Fibroblast of the conjunctiva (primary cell): ENCODE results near the gene ARSI.
"Not testable (repeated sequence)": the region's sequence is repeated elsewhere in the genome, so short reads cannot be mapped to it uniquely, and the experiment has no call there.

Experiments used
- DNase-seq: peaks from one replicate; pipeline ENCODE4 v3.0.0-alpha.2; 2010; ENCODE audit warnings: low read depth

Gene ARSI

GRCh38 chr5:150265870-150266383 is 36.8 kb downstream of the ARSI start:
- DNase-seq, result no peak

- DNase-seq, result no peak
Measured at GRCh38 chr5:150264667-150265603, 37.8 kb downstream of the ARSI start.

DNA sequence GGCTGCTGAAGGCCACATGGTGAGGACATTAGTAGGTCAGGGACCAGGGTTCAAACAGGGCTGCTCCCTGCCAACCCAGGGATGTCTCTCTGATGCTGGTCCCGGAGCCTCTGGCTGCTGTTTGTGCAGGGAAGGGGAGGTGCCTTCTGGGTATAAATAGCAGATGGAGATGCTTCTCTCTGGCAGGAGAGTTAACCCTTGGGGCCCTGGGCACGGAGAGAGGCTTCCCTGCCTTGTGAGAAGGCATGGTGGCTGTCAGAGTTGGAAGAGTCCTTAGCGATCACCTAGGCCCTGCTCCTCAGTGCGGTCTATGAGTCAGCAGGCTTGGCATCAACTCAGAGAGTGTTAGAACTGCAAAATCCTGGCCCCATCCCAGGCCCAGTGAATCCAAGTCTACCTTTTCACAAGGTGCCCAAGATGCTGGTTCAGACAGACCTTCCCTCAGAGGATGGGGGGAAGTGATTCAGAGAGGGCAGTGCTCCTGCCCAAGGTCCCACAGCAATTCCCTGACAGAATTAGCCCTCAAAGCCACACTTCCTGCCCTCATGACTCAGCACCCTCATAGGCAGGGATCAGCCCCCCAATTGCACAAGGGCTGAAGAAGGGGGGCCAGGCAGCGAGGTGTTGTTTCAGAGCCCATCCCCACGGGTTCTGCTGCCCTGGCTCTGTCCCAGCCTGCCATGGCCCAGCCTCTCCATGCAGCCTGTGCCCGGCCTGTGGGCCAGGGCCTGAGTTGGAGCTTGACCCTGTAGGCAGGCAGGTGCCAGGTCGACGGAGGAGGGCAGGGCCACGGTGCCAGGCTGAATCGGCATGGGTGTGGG is 38.7 kb downstream of the ARSI start:
- DNase-seq, result peak; percentile 47

- no peak for DNase-seq
Measured at GRCh38 chr5:150263375-150263775, 39.3 kb downstream of the ARSI start.

DNA sequence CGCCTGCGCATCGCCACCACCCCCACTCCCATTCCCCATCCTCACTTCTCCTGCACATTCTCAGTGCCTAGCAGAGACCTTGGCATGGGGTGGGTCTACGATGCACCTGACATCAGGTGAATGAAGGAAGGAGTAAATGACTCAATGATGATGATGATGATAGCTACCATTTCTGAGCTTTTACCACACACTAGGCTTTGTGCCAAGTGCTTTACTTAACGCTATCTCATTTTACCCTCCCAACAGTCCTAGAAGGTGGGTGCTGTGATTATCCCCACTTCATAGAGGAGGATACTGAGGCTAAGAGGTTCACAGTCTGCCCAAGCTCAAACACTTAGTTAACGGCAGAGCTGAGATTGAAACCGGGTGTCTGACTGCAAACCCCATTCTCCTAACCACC is 40.2 kb downstream of the ARSI start:
- DNase-seq, result no peak

DNA sequence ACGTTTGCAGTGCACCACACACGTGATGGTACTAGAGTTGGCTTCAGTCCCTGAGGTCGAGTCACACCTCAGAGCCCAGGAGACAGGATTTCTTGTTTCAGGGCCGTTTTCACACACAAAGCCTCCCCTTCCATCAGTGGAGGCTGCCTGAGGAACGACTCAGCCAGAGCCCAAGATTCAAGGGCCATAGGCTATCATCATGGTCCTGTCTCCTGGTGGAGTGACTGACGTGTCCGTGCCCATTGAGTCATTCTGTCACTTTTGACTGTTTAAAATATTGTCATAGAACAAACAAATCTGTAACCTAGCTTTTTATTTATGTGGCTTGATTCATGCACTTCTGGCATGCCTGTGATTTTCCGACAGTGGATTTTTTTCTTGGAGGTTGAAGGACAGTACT is 41.5 kb downstream of the ARSI start:
- DNase-seq, result no peak

GRCh38 chr5:150258130-150258529 is 44.6 kb downstream of the ARSI start:
- no peak for DNase-seq

GRCh38 chr5:150257424-150257823 is 45.3 kb downstream of the ARSI start:
- DNase-seq, result no peak

DNA sequence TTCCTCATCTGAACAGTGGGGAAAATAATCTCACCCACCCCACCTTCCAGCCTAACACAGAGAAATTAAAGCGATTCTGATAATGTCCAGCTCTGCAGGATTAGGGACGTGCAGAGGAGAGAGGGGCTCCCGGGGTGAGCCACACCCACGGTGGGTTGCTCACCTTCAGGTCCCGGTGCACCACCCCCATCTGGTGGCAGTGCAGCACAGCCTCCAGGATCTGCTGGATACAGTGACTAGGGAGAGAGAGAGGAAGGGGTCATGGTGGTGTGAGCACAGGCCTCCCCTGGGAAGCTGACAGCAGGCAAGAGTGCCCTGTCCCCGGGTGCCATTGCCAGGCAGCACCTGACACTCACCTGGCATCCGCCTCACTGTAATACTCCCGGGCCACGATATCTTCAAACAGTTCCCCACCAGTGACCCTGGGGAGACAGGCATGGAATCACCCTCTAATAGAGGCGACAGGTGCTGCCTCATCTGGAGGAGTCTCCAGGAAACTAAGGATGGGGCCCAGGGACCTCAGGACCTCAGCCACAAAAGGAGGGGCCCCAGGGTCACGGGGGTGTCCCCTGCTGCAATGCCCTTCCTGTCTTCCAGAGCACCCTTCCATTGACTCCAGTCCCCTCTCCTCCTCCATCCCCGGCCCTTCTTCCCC is 46.2 kb downstream of the ARSI start:
- no peak for DNase-seq

GRCh38 chr5:150255659-150256409 is 46.9 kb downstream of the ARSI start:
- DNase-seq, result no peak

DNA sequence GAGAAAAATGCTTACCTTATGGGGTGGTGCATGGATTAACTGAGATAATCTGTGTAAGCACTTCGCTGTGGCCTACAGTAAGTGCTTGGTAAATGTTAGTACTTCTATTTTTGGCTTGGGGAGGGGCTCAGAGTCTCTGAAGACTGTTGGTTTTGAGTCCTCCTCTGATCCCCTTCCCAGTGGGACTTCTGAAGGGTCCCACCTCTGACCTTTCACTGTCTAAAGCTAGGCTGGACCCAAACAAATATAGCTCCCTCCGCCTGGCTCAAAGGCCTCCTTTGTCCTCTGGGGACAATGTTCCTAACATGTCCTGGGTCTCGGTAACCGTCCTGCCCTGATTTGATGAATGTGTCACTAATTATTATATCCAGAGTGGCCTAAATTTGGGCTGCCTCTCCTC is 47.9 kb downstream of the ARSI start:
- DNase-seq, result no peak

GRCh38 chr5:150254363-150254762 is 48.3 kb downstream of the ARSI start:
- no peak for DNase-seq

- DNase-seq, result no peak
Measured at GRCh38 chr5:150253416-150254208, 49.1 kb downstream of the ARSI start.

DNA sequence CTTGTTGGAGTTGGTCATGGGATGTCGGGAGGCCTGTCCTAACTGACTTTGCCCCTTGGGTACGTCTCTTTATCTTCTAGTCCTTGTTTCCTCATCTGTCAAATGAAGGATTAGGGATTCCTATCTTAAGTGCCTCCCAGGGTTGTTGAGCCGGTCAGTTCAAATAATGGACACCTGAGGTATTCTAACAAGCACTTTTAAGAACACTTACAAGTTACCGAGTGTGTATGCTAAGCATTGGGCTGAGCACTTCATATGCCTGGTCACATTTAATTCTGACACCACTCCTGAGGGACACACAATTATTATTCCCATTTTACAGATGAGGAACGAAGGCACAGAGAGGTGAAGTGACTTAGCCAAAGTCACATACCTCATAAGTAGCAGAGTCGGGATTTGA is 50.2 kb downstream of the ARSI start:
- DNase-seq, result no peak

- no peak for DNase-seq
Measured at GRCh38 chr5:150251504-150251903, 51.2 kb downstream of the ARSI start.

DNA sequence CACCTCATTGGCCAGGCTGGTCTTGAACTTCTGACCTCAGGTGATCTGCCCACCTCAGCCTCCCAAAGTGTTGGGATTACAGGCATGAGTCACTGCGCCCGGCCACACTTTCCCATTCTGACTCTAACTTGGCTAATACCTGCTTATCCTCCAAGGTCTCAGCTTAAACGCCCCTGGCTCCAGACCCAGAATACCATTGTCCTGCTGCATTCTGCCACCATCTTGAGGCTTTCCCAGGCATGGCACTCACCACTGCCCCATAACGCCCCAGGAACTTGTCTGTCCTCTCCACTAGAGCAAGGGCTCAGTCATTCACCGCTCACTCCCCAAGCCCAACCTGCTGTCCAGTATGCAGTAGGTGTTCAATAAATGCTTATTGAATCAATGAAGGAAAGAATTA is 53.0 kb downstream of the ARSI start:
- no peak for DNase-seq

DNA sequence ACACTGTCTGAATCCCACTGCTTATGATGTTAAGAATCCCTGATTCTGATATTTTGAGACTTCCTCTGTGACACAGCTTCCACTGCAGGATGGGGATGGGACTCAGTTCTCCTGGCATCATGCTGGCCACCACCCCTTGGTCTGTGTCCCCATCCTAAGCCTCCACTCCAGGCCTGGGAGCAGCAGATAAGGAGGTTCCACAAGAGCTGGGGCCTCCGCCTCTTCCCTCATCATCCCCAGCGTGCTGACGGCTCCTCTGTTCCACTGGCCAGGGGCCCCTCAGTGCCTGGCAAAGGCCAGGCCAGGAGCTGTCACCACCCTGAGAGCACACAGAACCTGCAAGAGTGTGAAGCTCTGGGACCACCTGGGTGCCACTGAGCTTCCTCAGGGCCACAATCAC is 53.8 kb downstream of the ARSI start:
- no peak for DNase-seq

DNA sequence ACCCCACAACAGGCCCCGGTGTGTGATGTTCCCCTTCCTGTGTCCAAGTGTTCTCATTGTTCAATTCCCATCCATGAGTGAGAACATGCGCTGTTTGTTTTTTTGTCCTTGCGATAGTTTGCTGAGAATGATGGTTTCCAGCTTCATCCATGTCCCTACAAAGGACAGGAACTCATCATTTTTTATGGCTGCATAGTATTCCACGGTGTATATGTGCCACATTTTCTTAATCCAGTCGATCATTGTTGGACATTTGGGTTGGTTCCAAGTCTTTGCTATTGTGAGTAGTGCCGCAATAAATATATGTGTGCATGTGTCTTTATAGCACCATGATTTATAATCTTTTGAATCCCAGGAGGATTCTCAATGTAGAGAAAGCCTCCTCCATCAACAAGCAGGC is 54.2 kb downstream of the ARSI start:
- not testable (repeated sequence) for DNase-seq

GRCh38 chr5:150247726-150248125 is 55.0 kb downstream of the ARSI start:
- DNase-seq, result no peak

GRCh38 chr5:150246835-150247234 is 55.9 kb downstream of the ARSI start:
- no peak for DNase-seq

DNA sequence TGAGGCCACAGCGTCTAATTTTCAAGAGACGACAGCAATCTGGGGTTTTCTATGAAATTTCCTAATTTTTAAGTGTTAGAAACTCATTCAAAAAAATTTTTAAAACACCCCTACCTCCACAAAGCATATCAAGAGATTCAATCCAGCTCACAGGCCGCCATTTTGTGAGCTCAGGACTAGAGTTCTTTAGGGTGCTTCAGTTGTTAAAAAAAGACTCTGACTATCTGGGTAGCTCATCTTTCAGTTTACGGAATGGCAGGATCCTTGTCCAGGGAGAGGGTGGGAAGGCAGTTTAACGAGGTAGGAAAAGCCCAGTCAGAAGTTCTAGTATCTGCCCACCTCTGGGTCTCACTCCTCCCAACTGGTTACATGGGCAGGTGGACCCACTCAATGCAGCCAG is 56.3 kb downstream of the ARSI start:
- no peak for DNase-seq
